ENCODE measurements around the gene GART. TPM values are rescaled to one million over a fixed set of nuclear protein-coding genes. Genes with fewer than 3 reads are reported as not detected.

GART gene
- total RNA-seq, 1 experiment from 2014 or later = 162 TPM

DNA sequence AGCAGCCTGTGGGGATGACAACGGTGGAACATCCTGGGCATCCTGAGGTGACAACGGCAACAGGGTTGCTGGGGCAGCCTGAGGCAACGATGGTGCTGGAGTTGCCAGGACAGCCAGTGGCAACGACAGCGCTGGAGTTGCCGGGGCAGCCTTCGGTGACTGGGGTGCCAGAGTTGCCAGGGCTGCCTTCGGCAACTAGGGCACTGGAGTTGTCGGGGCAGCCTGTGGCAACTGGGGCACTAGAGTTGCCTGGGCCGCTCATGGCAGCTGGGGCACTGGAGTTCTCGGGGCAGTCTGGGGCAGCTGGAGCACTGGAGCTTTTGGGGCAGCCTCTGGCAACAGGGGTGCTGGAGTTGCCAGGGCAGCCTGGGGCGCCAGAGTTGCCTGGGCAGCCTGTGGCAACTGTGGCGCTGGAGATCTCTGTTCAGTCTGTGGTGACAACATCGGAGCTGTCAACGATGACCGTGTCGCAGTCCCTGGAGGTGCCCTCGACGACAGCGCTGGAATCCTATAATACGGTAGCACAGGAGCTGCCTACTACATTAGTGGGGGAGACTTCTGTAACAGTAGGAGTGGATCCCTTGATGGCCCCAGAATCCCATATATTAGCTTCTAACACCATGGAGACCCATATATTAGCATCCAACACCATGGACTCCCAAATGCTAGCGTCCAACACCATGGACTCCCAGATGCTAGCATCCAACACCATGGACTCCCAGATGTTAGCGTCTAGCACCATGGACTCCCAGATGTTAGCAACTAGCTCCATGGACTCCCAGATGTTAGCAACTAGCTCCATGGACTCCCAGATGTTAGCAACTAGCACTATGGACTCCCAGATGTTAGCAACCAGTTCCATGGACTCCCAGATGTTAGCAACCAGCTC lies 9.1 kb upstream of the GART start:
- no peaks in the 10 kb centered on the region for H4K20me1 ChIP-seq (ENCODE audit: control insufficient read depth, insufficient read depth, insufficient read length)

More for the DNA sequence above, 9.1 kb upstream of the GART start:
- Histone ChIP-seq H3K4me1 (ENCODE audit: insufficient read depth, low read length) (no peaks in the 10 kb centered on the region), H3T11ph (ENCODE audit: low read length) (no peak overlapping the region), H3K4ac (ENCODE audit: low read depth, low read length) (no peak overlapping the region), H2BK120ac (ENCODE audit: low read depth, low read length, poor library complexity, severe bottlenecking) (no peak overlapping the region), H3K79me2 (ENCODE audit: insufficient read depth, low read length) (peaks cover 42% of the 10 kb centered on the region; the same call in 1 of the 2 replicates), H3K27me3 (ENCODE audit: insufficient read depth, low read length) (no peaks in the 10 kb centered on the region), H4K8ac (replicated peaks; ENCODE audit: insufficient read length, low read depth, low read length) (no peak overlapping the region), H3K79me1 (ENCODE audit: insufficient read depth, low read depth, low read length, poor library complexity, severe bottlenecking) (peaks cover 13% of the 10 kb centered on the region), H4K5ac (ENCODE audit: insufficient read length, low read depth, low read length) (no peak overlapping the region), H2BK20ac (ENCODE audit: low read depth, low read length, poor library complexity, severe bottlenecking) (no peak overlapping the region), H3K9ac (ENCODE audit: extremely low read depth, insufficient read length, low read length) (no peak overlapping the region), H3K18ac (ENCODE audit: insufficient read length, low read depth, low read length) (no peak overlapping the region), H3K9me3 (ENCODE audit: control insufficient read depth, low read depth, low read length) (no peaks in the 10 kb centered on the region), H3K56ac (ENCODE audit: insufficient read length, low read depth, low read length) (no peak overlapping the region), H4K91ac (ENCODE audit: insufficient read length, low read depth, low read length) (no peak overlapping the region), H2AK5ac (ENCODE audit: insufficient read length, low read length) (no peak overlapping the region), H2BK15ac (ENCODE audit: low read depth, low read length) (no peak overlapping the region), H3K27ac (ENCODE audit: insufficient read length, low read depth, low read length) (no peak overlapping the region), H3K14ac (ENCODE audit: insufficient read depth, low read length) (no peak overlapping the region), H3K23me2 (ENCODE audit: insufficient read length, low read depth, low read length, poor library complexity, severe bottlenecking) (no peaks in the 10 kb centered on the region), H2AFZ (ENCODE audit: low read length) (no peak overlapping the region), H3K23ac (ENCODE audit: insufficient read length, low read depth, low read length) (no peak overlapping the region), H2BK12ac (ENCODE audit: insufficient read length, low read depth, low read length) (no peak overlapping the region), H2BK5ac (ENCODE audit: insufficient read length, low read length) (no peak overlapping the region), H3K4me2 (ENCODE audit: insufficient read depth, insufficient read length, low read length) (no peak overlapping the region)
- H3K27ac Mint-ChIP-seq = no peak overlapping the region
- WGBS (ENCODE audit: extremely low coverage, insufficient read length, low lambda C conversion rate) = no CpG with 5 or more reads among the region's 23 CpGs
- TF ChIP-seq, protein P1, sequence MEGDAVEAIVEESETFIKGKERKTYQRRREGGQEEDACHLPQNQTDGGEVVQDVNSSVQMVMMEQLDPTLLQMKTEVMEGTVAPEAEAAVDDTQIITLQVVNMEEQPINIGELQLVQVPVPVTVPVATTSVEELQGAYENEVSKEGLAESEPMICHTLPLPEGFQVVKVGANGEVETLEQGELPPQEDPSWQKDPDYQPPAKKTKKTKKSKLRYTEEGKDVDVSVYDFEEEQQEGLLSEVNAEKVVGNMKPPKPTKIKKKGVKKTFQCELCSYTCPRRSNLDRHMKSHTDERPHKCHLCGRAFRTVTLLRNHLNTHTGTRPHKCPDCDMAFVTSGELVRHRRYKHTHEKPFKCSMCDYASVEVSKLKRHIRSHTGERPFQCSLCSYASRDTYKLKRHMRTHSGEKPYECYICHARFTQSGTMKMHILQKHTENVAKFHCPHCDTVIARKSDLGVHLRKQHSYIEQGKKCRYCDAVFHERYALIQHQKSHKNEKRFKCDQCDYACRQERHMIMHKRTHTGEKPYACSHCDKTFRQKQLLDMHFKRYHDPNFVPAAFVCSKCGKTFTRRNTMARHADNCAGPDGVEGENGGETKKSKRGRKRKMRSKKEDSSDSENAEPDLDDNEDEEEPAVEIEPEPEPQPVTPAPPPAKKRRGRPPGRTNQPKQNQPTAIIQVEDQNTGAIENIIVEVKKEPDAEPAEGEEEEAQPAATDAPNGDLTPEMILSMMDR (conservative IDR thresholded peaks at IDR 0.05) = no peak
- no peak overlapping the region for H3K4me3 Mint-ChIP-seq
- peaks cover 4 to 5% of the 10 kb centered on the region in 2 experiments; a peak in 2 of 4 replicates for H3K4me1 Mint-ChIP-seq
- peaks cover 71 to 95% (median 90%) of the 10 kb centered on the region in 3 experiments for H3K36me3 Mint-ChIP-seq (ENCODE audit: insufficient read depth in 1 of 3, low read depth in 3 of 3)
- H3K27me3 Mint-ChIP-seq (ENCODE audit: low read depth) = no peaks in the 10 kb centered on the region
- no peaks in the 10 kb centered on the region for H3K9me3 Mint-ChIP-seq
- no peak for DNase-seq
